A549 (cell line): ENCODE results near the gene GJB2. TPM values are rescaled to one million over a fixed set of nuclear protein-coding genes. Genes with fewer than 3 reads are reported as not detected.

Experiments
- ATAC-seq, 2 experiments: fragments of 200-7000 bp in 1 of 2; fragments of >200 bp in 1 of 2; cut with Nextera tagmentation in 1 of 2; cut with Tn5 transposase in 1 of 2; 3 replicates each; pipeline versions ENCODE4 v1.8.0 to v1.9.1; 2018 to 2020; ENCODE audit warnings: mild to moderate bottlenecking in 1 of 2, moderate library complexity in 1 of 2
- CTCF ChIA-PET: fragments of 300-600 bp; sonication (Branson Sonifier 250); formaldehyde crosslinking; extraction: SDS; loops from one replicate; lab custom pipeline; 2021; ENCODE audit warnings: antibody characterized with exemption, inconsistent platforms; lab: Yijun Ruan, JAX
- POLR2A ChIA-PET: fragments of 350-600 bp; formaldehyde crosslinking; extraction: SDS; loops from one replicate; lab custom pipeline; 2021; ENCODE audit warnings: antibody characterized with exemption, inconsistent platforms; lab: Yijun Ruan, JAX
- DNase-seq, 2 experiments: peaks; one replicate each; pipeline versions ENCODE4 v3.0.0 to v3.0.0-alpha.2; 2011 to 2016; ENCODE audit warnings: low read depth in 1 of 2, low spot score in 1 of 2
- FAIRE-seq: peaks from 2 replicates; lab custom pipeline; 2011; peaks lifted over from hg19 to GRCh38; lab: Jason Lieb, UNC
- H3K27ac ChIP-seq, 2 experiments: fragments of >200 bp; sonication (Bioruptor Twin); formaldehyde crosslinking; 3 replicates each; pipeline ENCODE4 v1.5.1; 2016 to 2017
- H3K4me1 ChIP-seq: fragments of >200 bp; sonication (Bioruptor Twin); formaldehyde crosslinking; 3 replicates; pipeline ENCODE4 v1.6.1; 2016
- H3K4me2 ChIP-seq: fragments of >200 bp; sonication (Bioruptor Twin); formaldehyde crosslinking; 3 replicates; pipeline ENCODE4 v1.6.1; 2016
- H3K4me3 ChIP-seq: fragments of >200 bp; sonication (Bioruptor Twin); formaldehyde crosslinking; 3 replicates; pipeline ENCODE4 v1.5.1; 2016
- H3K9me3 ChIP-seq: fragments of >200 bp; sonication (Bioruptor Twin); formaldehyde crosslinking; 3 replicates; pipeline ENCODE4 v1.6.1; 2016
- BHLHE40 ChIP-seq: IDR thresholded peaks from 2 replicates; pipeline ENCODE4 v1.6.1; 2012; ENCODE audit warnings: low read depth, low read length, inconsistent platforms
- CBX8 ChIP-seq: fragments of 200-600 bp; sonication (generic); IDR thresholded peaks from 2 replicates; pipeline ENCODE4 v1.6.1; 2016
- CHD2 ChIP-seq: fragments of 150-350 bp; IDR thresholded peaks from 2 replicates; pipeline ENCODE4 v1.6.1; 2014; ENCODE audit warnings: low read length; ENCODE audit not compliant: partially characterized antibody
- EHMT2 ChIP-seq: fragments of 200-600 bp; sonication (generic); IDR thresholded peaks from 2 replicates; pipeline ENCODE4 v1.6.1; 2016; ENCODE audit warnings: antibody characterized with exemption, low read depth, mild to moderate bottlenecking, moderate library complexity
- EP300 ChIP-seq, 2 experiments: fragments of >200 bp; sonication (Bioruptor Twin); formaldehyde crosslinking; IDR thresholded peaks; 2 replicates in 1 of 2; 3 replicates in 1 of 2; pipeline ENCODE4 v1.6.1; 2016 to 2017
- GATA3 ChIP-seq: IDR thresholded peaks from 2 replicates; pipeline ENCODE4 v1.6.1; 2012; ENCODE audit warnings: borderline replicate concordance
- HOXA7 ChIP-seq: fragments of 250-450 bp; sonication (Bioruptor Pico); IDR thresholded peaks from 2 replicates; pipeline ENCODE4 v1.5.0; 2020; ENCODE audit warnings: mild to moderate bottlenecking, moderate library complexity
- HOXB13 ChIP-seq: fragments of 250-450 bp; sonication (Bioruptor Pico); IDR thresholded peaks from 2 replicates; pipeline ENCODE4 v1.5.0; 2020; ENCODE audit warnings: low read depth, mild to moderate bottlenecking, moderate library complexity
- HOXB5 ChIP-seq: fragments of 250-450 bp; sonication (Bioruptor Pico); IDR thresholded peaks from 2 replicates; pipeline ENCODE4 v1.5.0; 2020; ENCODE audit warnings: mild to moderate bottlenecking, moderate library complexity
- KDM1A ChIP-seq: fragments of 200-600 bp; sonication (generic); IDR thresholded peaks from 2 replicates; pipeline ENCODE4 v1.6.1; 2016; ENCODE audit warnings: low read depth, mild to moderate bottlenecking
- NPAS2 ChIP-seq: fragments of 250-450 bp; sonication (Bioruptor Pico); IDR thresholded peaks from 2 replicates; pipeline ENCODE4 v1.8.0; 2022; ENCODE audit warnings: mild to moderate bottlenecking, moderate library complexity, borderline replicate concordance
- POLR2AphosphoS2 ChIP-seq: conservative IDR thresholded peaks from 2 replicates; pipeline ENCODE4 v1.6.1; 2012; ENCODE audit warnings: low read length, improper control_type of control experiment, inconsistent platforms
- RNF2 ChIP-seq: fragments of 200-600 bp; sonication (generic); IDR thresholded peaks from 2 replicates; pipeline ENCODE4 v1.6.1; 2016; ENCODE audit warnings: low read depth, mild to moderate bottlenecking, antibody characterized with exemption, moderate library complexity, borderline replicate concordance
- ZC3H11A ChIP-seq: fragments of 450-650 bp; IDR thresholded peaks from 2 replicates; pipeline ENCODE4 v1.6.1; 2014; ENCODE audit warnings: antibody characterized with exemption, mild to moderate bottlenecking
- WGBS: methylation state at CpG from one replicate; pipeline ENCODE4 v1.1.6; 2017; ENCODE audit errors: missing lambda C conversion rate; 5-methylcytosine and 5-hydroxymethylcytosine counted together
- polyA plus RNA-seq, 4 experiments: library from polyadenylated mRNA; depleted of rRNA in 3 of 4; stranded (reverse); fragments of >200 nt; fragmentation: RNase III in 1 of 4; extraction: RNeasy Plus Mini Kit Qiagen cat#74134 plus additional on column Dnase treatment in 1 of 4; gene quantifications; 2 replicates in 3 of 4; 3 replicates in 1 of 4; pipeline ENCODE4 v1.2.3, GENCODE V29; 2011 to 2017
- TF ChIP-seq, protein P1 (sequence below): fragments of 450-650 bp; IDR thresholded peaks from 2 replicates; pipeline ENCODE4 v1.6.1; 2014; ENCODE audit warnings: antibody characterized with exemption
- TF ChIP-seq, protein P2 (sequence below): IDR thresholded peaks from 2 replicates; pipeline ENCODE4 v1.6.1; 2012
- TF ChIP-seq, protein P3 (sequence below): IDR thresholded peaks from 2 replicates; pipeline ENCODE4 v1.6.1; 2012
- TF ChIP-seq, protein P4 (sequence below): fragments of >200 bp; sonication (Bioruptor Twin); formaldehyde crosslinking; IDR thresholded peaks from 3 replicates; pipeline ENCODE4 v1.5.1; 2016
- TF ChIP-seq, protein P5 (sequence below): fragments of 250-450 bp; sonication (Bioruptor Pico); IDR thresholded peaks from 2 replicates; pipeline ENCODE4 v1.5.0; 2020; ENCODE audit warnings: low read depth, mild to moderate bottlenecking, moderate library complexity
- TF ChIP-seq, protein P6 (sequence below): fragments of 250-450 bp; sonication (Bioruptor Pico); IDR thresholded peaks from 2 replicates; pipeline ENCODE4 v1.5.0; 2021; ENCODE audit warnings: mild to moderate bottlenecking, moderate library complexity, borderline replicate concordance

The GJB2 gene
- polyA plus RNA-seq, 2 of the 4 experiments (the other 2 are of a cell fraction): 0.40 to 0.66 TPM

DNA sequence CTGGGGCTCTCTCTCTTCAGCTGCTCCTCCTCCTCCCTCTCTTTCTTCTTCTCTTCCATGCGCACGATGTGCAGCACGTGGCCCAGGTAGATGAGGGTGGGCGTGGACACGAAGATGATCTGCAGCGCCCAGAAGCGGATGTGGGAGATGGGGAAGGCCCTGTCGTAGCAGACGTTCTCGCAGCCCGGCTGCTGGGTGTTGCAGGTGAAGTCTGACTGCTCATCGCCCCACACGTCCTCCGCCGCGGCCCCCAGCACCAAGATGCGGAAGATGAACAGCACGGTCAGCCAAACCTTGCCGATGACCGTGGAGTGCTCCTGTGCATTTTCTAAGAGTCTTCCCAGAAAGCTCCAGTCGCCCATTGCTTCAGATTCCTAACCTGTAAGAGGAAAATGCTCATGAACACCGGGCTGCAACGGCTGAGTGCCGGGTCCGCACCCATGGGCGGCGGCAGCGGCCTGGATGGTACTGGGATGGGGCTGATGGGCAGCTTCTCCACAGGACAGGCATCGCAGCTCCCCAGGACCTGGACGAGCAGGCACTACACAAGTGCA, 49.7 kb downstream of the GJB2 start:
- Histone ChIP-seq H3K9me3 (no peaks in the 10 kb centered on the region), H3K4me1 (no peaks in the 10 kb centered on the region), H3K4me3 (no peak overlapping the region), H3K27ac (no peak overlapping the region), H3K4me2 (no peak overlapping the region)
- ChIA-PET CTCF (interaction anchor here (0.7 to 2.3 kb wide), 4 partner anchors 12 to 158 kb away, joined by 3 to 7 read pairs (median 4); no protein-coding TSS in a partner anchor), POLR2A (no interaction called here)
- FAIRE-seq (no peak), ATAC-seq (no peak), DNase-seq (no peak)
- TF ChIP-seq, protein P1, sequence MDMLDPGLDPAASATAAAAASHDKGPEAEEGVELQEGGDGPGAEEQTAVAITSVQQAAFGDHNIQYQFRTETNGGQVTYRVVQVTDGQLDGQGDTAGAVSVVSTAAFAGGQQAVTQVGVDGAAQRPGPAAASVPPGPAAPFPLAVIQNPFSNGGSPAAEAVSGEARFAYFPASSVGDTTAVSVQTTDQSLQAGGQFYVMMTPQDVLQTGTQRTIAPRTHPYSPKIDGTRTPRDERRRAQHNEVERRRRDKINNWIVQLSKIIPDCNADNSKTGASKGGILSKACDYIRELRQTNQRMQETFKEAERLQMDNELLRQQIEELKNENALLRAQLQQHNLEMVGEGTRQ: no peak
- TF ChIP-seq, protein P2, sequence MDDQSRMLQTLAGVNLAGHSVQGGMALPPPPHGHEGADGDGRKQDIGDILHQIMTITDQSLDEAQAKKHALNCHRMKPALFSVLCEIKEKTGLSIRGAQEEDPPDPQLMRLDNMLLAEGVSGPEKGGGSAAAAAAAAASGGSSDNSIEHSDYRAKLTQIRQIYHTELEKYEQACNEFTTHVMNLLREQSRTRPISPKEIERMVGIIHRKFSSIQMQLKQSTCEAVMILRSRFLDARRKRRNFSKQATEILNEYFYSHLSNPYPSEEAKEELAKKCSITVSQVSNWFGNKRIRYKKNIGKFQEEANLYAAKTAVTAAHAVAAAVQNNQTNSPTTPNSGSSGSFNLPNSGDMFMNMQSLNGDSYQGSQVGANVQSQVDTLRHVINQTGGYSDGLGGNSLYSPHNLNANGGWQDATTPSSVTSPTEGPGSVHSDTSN: no peak
- TF ChIP-seq RNF2 (no peak), EHMT2 (no peak), POLR2AphosphoS2 (no peak), BHLHE40 (no peak), KDM1A (no peak), ZC3H11A (no peak), CHD2 (no peak), GATA3 (no peak), EP300 (IDR thresholded peaks at IDR 0.05) (no peak)
- TF ChIP-seq, protein P3, sequence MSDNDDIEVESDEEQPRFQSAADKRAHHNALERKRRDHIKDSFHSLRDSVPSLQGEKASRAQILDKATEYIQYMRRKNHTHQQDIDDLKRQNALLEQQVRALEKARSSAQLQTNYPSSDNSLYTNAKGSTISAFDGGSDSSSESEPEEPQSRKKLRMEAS: no peak
- TF ChIP-seq, protein P4, sequence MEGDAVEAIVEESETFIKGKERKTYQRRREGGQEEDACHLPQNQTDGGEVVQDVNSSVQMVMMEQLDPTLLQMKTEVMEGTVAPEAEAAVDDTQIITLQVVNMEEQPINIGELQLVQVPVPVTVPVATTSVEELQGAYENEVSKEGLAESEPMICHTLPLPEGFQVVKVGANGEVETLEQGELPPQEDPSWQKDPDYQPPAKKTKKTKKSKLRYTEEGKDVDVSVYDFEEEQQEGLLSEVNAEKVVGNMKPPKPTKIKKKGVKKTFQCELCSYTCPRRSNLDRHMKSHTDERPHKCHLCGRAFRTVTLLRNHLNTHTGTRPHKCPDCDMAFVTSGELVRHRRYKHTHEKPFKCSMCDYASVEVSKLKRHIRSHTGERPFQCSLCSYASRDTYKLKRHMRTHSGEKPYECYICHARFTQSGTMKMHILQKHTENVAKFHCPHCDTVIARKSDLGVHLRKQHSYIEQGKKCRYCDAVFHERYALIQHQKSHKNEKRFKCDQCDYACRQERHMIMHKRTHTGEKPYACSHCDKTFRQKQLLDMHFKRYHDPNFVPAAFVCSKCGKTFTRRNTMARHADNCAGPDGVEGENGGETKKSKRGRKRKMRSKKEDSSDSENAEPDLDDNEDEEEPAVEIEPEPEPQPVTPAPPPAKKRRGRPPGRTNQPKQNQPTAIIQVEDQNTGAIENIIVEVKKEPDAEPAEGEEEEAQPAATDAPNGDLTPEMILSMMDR: no peak
- TF ChIP-seq, protein P5, sequence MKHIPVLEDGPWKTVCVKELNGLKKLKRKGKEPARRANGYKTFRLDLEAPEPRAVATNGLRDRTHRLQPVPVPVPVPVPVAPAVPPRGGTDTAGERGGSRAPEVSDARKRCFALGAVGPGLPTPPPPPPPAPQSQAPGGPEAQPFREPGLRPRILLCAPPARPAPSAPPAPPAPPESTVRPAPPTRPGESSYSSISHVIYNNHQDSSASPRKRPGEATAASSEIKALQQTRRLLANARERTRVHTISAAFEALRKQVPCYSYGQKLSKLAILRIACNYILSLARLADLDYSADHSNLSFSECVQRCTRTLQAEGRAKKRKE (CRISPR knock-in tag): no peak
- 87% methylated on average over 30 of the region's 30 CpGs for WGBS

DNA sequence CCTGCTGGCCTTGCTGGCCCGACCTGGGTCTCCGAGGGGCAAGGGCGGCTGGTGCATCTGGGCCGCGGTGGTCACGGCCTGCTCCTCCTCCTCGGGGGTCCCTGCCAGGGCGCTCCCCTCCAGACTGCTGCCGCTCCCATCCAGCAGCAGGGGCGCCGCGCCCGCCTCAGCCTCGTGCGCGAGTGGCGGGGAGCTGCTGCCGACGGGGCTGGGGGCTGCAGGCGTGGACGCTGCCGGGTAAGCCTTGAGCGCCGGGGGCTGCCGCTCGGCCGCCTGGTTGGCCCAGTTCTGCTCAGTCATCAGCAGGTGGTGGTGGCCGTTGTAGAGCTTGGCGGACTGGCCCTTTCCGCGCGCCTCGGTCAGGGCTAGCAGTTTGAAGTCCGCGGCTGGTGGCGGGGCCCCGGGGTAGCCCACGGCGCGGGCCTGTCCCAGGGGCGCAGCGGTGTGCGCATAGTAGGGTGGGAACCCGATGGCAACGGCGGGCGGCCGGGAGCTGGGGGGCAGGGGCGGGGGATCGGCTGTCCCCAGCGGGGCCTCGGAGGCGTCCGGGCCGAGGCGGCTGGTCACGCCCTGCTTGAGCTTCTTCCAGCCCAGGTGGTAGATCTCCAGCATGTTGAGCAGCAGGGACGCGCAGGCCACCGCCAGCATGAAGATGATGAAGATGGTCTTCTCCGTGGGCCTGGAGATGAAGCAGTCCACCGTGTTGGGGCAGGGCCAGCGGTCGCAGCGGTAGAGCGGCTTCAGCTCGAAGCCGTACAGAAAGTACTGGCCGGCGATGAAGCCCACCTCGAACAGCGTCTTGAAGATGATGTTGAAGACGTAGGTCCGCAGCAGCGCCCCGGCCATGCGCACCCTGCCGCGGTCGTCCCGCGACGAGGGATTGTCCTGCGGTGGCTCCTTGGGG, 50.5 kb downstream of the GJB2 start:
- WGBS: 86% methylated on average over 47 of the region's 84 CpGs
- no peak overlapping the region for H3K27ac ChIP-seq
- FAIRE-seq (no peak), ATAC-seq (no peak), DNase-seq (no peak)
- no peaks in the 10 kb centered on the region for H3K4me1 ChIP-seq
- CTCF ChIA-PET: interaction anchor here (1.4 to 2.3 kb wide), 2 partner anchors 15 to 20 kb away, joined by 4 to 7 read pairs; no protein-coding TSS in a partner anchor
- H3K9me3 ChIP-seq: no peaks in the 10 kb centered on the region
- POLR2A ChIA-PET: no interaction called here
- no peak overlapping the region for H3K4me3 ChIP-seq
- TF ChIP-seq, protein P6, sequence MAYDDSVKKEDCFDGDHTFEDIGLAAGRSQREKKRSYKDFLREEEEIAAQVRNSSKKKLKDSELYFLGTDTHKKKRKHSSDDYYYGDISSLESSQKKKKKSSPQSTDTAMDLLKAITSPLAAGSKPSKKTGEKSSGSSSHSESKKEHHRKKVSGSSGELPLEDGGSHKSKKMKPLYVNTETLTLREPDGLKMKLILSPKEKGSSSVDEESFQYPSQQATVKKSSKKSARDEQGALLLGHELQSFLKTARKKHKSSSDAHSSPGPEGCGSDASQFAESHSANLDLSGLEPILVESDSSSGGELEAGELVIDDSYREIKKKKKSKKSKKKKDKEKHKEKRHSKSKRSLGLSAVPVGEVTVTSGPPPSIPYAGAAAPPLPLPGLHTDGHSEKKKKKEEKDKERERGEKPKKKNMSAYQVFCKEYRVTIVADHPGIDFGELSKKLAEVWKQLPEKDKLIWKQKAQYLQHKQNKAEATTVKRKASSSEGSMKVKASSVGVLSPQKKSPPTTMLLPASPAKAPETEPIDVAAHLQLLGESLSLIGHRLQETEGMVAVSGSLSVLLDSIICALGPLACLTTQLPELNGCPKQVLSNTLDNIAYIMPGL (CRISPR knock-in tag): no peak
- no peak for TF ChIP-seq HOXA7
- TF ChIP-seq RNF2: no peak
- no peak for TF ChIP-seq HOXB13
- no peak for TF ChIP-seq HOXB5
- no peak for TF ChIP-seq NPAS2
- no peak for TF ChIP-seq CBX8
- TF ChIP-seq, all 56 proteins: peak for 0
- no peak overlapping the region for H3K4me2 ChIP-seq
